Left ventricle myocardium inferior (tissue), 1 donor: ENCODE measurements around the gene AKAP12. TPM values are rescaled to one million over a fixed set of nuclear protein-coding genes. Genes with fewer than 3 reads are reported as not detected.
A peak's percentile ranks its signal among the peaks of the same experiment; 100 is the strongest.

Source experiments
- DNase-seq: peaks from one replicate; pipeline ENCODE4 v3.0.0-alpha.2; 2020
- H3K27ac ChIP-seq: fragments of 200-600 bp; replicated peaks from 2 replicates; pipeline ENCODE4 v1.8.0; 2021
- H3K27me3 ChIP-seq: fragments of 200-600 bp; 2 replicates; pipeline ENCODE4 v1.8.0; 2021; ENCODE audit warnings: low read depth
- H3K36me3 ChIP-seq: fragments of 200-600 bp; 2 replicates; pipeline ENCODE4 v1.8.0; 2021
- H3K4me1 ChIP-seq: fragments of 200-600 bp; 2 replicates; pipeline ENCODE4 v1.8.0; 2021
- H3K4me3 ChIP-seq: fragments of 200-600 bp; 2 replicates; pipeline ENCODE4 v1.8.0; 2021; ENCODE audit warnings: mild to moderate bottlenecking, moderate library complexity
- H3K9me3 ChIP-seq: fragments of 200-600 bp; replicated peaks from 2 replicates; pipeline ENCODE4 v1.8.0; 2021
- intact Hi-C: fragments of 100-400 bp; cut with micrococcal nuclease; formaldehyde crosslinking; loops from one replicate; pipeline ENCODE4 v1.11.0; 2022
- long read RNA-seq: library from polyadenylated mRNA; unstranded; transcript quantifications from one replicate; pipeline ENCODE4 v2.0.0, GENCODE V29; 2021
- total RNA-seq: library from RNA; stranded (reverse); fragmentation: NEBNext Ultra II Directional; extraction: Animal tissue kit (Norgen Biotek cat#: 25700); gene quantifications from one replicate; pipeline ENCODE4 v1.2.1, GENCODE V29; 2021
- TF ChIP-seq, protein P1 (sequence below): fragments of 200-600 bp; IDR thresholded peaks from 2 replicates; pipeline ENCODE4 v1.8.0; 2021; ENCODE audit warnings: antibody characterized with exemption, mild to moderate bottlenecking, borderline replicate concordance
- donor health status: DM: no; HTN: yes; CAD: no; lungs with severe emphysema.

Gene AKAP12
- 13.1 TPM for total RNA-seq
- long read RNA-seq, full-length matches to known transcripts = 2 of 6 reads
- long read RNA-seq, partial matches to known transcripts = 2 of 6 reads
- long read RNA-seq, other reads (novel, unspliced or antisense) = 2 of 6 reads

- H3K27me3 ChIP-seq = peaks cover 35% of the 10 kb centered on the region
- intact Hi-C loops = no loop called here
- TF ChIP-seq, protein P1, sequence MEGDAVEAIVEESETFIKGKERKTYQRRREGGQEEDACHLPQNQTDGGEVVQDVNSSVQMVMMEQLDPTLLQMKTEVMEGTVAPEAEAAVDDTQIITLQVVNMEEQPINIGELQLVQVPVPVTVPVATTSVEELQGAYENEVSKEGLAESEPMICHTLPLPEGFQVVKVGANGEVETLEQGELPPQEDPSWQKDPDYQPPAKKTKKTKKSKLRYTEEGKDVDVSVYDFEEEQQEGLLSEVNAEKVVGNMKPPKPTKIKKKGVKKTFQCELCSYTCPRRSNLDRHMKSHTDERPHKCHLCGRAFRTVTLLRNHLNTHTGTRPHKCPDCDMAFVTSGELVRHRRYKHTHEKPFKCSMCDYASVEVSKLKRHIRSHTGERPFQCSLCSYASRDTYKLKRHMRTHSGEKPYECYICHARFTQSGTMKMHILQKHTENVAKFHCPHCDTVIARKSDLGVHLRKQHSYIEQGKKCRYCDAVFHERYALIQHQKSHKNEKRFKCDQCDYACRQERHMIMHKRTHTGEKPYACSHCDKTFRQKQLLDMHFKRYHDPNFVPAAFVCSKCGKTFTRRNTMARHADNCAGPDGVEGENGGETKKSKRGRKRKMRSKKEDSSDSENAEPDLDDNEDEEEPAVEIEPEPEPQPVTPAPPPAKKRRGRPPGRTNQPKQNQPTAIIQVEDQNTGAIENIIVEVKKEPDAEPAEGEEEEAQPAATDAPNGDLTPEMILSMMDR = no peak
- peak; percentile 29 for DNase-seq
- H3K4me1 ChIP-seq = peaks cover 33% of the 10 kb centered on the region
- H3K27ac ChIP-seq = peak within 1 kb of the TSS; percentile 87
- H3K4me3 ChIP-seq = peak within 1 kb of the TSS; percentile 75
- H3K9me3 ChIP-seq = no peaks in the 10 kb centered on the region
- no peaks in the 10 kb centered on the region for H3K36me3 ChIP-seq
These were observed at the start of gene AKAP12 for GRCh38 chr6:151239603-151240035. TSS of gene AKAP12 (plus strand) at chr6:151239967. CDS start at chr6:151240563, 596 bp downstream.

DNA sequence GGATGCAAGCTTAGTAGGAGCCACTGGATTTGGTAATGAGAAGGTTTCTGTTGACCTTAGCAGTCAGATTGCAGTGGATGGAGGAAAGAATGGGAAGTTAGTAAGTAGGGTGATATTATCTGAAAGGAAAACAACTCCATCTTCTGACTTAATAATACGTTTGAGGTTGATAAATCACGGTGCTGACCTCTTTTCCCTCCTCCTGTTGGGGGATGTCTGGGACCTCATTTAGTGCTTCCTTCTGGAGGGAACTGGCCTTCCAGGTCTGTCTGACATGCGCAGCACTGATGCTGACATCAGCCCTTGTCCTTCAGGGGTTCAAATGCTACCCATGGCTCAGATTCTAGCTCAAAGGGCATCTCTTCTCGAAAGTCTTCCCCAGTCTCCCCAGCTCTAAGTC lies 48.2 kb upstream of the AKAP12 start:
- H3K27ac ChIP-seq = no peak overlapping the region
- no peak for DNase-seq
- intact Hi-C loops = no loop called here
- no peaks in the 10 kb centered on the region for H3K4me1 ChIP-seq
- no peaks in the 10 kb centered on the region for H3K9me3 ChIP-seq
- no peaks in the 10 kb centered on the region for H3K36me3 ChIP-seq
- TF ChIP-seq, protein P1 = no peak
- no peak overlapping the region for H3K4me3 ChIP-seq
- H3K27me3 ChIP-seq = no peaks in the 10 kb centered on the region

GRCh38 chr6:151196555-151196954 lies 43.2 kb upstream of the AKAP12 start:
- Histone ChIP-seq H3K4me1 (peaks cover 5% of the 10 kb centered on the region), H3K9me3 (no peaks in the 10 kb centered on the region), H3K4me3 (no peak overlapping the region), H3K27me3 (no peaks in the 10 kb centered on the region), H3K36me3 (no peaks in the 10 kb centered on the region), H3K27ac (peak overlapping the region; percentile 64)
- TF ChIP-seq, protein P1 = no peak
- peak; percentile 38 for DNase-seq
- intact Hi-C loops = no loop called here

- H3K27me3 ChIP-seq = no peaks in the 10 kb centered on the region
- no peaks in the 10 kb centered on the region for H3K36me3 ChIP-seq
- H3K27ac ChIP-seq = no peak overlapping the region
- H3K4me3 ChIP-seq = no peak overlapping the region
- intact Hi-C loops = no loop called here
- no peak for DNase-seq
- peaks cover 5% of the 10 kb centered on the region for H3K4me1 ChIP-seq
- H3K9me3 ChIP-seq = no peaks in the 10 kb centered on the region
- TF ChIP-seq, protein P1 = no peak
These were observed 42.2 kb upstream of the AKAP12 start for GRCh38 chr6:151197556-151197955.

DNA sequence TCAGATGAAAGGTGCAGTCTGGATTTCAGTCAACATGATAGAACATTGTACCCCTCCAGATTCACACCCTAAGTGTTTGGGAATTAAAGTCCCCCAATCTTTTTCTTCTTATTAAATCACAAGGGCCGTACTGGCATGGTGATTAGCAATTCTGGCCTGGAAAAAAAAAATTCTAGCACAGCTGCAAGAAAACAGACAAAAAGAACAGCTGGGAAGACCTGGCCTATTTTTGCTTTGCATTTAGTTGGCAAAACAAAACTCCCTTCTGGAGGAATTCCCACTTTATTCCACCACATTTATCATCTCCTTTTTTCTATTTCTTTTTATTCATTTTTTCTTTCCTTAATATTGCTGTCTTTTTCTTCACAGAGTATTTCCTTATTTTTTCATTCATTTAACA lies 39.8 kb upstream of the AKAP12 start:
- Histone ChIP-seq H3K4me1 (peaks cover 5% of the 10 kb centered on the region), H3K36me3 (no peaks in the 10 kb centered on the region), H3K27ac (no peak overlapping the region), H3K4me3 (no peak overlapping the region), H3K9me3 (no peaks in the 10 kb centered on the region), H3K27me3 (no peaks in the 10 kb centered on the region)
- TF ChIP-seq, protein P1 = no peak
- DNase-seq = no peak
- intact Hi-C loops = no loop called here
